Ovary (tissue), 9 donors: ENCODE data around the gene BCL3. TPM values are rescaled to one million over a fixed set of nuclear protein-coding genes. Genes with fewer than 3 reads are reported as not detected.
A peak's percentile ranks its signal among the peaks of the same experiment; 100 is the strongest.
"Not testable (repeated sequence)": the region's sequence is repeated elsewhere in the genome, so short reads cannot be mapped to it uniquely, and the experiment has no call there.

Experiments used
- DNase-seq, 5 donors: peaks; one replicate each; pipeline ENCODE4 v3.0.0-alpha.2; 2019 to 2020
- H3K27ac ChIP-seq, 2 donors: fragments of 200-600 bp; one replicate each; pipeline versions ENCODE4 v1.5.1 to v1.8.0; 2019 to 2022
- H3K27me3 ChIP-seq: fragments of 200-600 bp; one replicate; pipeline ENCODE4 v1.8.0; 2022
- H3K36me3 ChIP-seq: fragments of 200-600 bp; sonication (generic); one replicate; pipeline ENCODE4 v1.5.1; 2019
- H3K4me1 ChIP-seq: one replicate; pipeline ENCODE4 v1.8.1; 2013; ENCODE audit warnings: mild to moderate bottlenecking, moderate library complexity; ENCODE audit not compliant: insufficient read depth
- H3K4me3 ChIP-seq: fragments of 200-600 bp; sonication (generic); one replicate; pipeline ENCODE4 v1.5.1; 2017
- H3K9me3 ChIP-seq, 2 donors: fragments of 200-600 bp in 1 of 2; sonication (generic) in 1 of 2; one replicate each; pipeline versions ENCODE4 v1.5.1 to v1.8.1; 2013 to 2019; ENCODE audit warnings: mild to moderate bottlenecking in 1 of 2, moderate library complexity in 1 of 2
- CTCF ChIP-seq, 3 donors: fragments of 450-650 bp in 2 of 3; fragments of 200-600 bp in 1 of 3; IDR thresholded peaks; one replicate each; pipeline versions ENCODE4 v1.5.1 to v1.8.0; 2016 to 2022; ENCODE audit warnings: antibody characterized with exemption in 3 of 3, mild to moderate bottlenecking in 1 of 3
- EP300 ChIP-seq: sonication (generic); formaldehyde crosslinking; IDR thresholded peaks from one replicate; pipeline ENCODE4 v1.6.1; 2017; ENCODE audit warnings: antibody characterized with exemption
- POLR2A ChIP-seq: fragments of 450-650 bp; IDR thresholded peaks from one replicate; pipeline ENCODE4 v1.6.1; 2017; ENCODE audit warnings: antibody characterized with exemption, mild to moderate bottlenecking, moderate library complexity
- WGBS, 3 donors: extraction: QIAGEN DNeasy Blood & Tissue Kit in 1 of 3; methylation state at CpG; one replicate each; pipeline versions ENCODE4 v1.1.5 to v1.1.7; 2013 to 2017; 5-methylcytosine and 5-hydroxymethylcytosine counted together
- intact Hi-C, 4 donors: fragments of 100-400 bp; cut with DNase I; formaldehyde crosslinking; loops; one replicate each; pipeline versions ENCODE4 v1.11.0 to v1.15.1; 2022 to 2023
- polyA plus RNA-seq, 2 donors: library from polyadenylated mRNA; stranded (reverse); fragments of 200-250 nt in 1 of 2; fragments of 350-450 nt in 1 of 2; fragmentation: Illumina TruSeq in 1 of 2; extraction: RNeasy Lipid Tissue Mini Kit (QIAGEN cat#74804) in 1 of 2; gene quantifications; one replicate each; pipeline ENCODE4 v1.2.3, GENCODE V29; 2013 to 2014
- total RNA-seq, 7 donors: library from RNA; depleted of rRNA in 2 of 7; stranded (reverse); fragments of >200 nt in 2 of 7; fragmentation: NEBNext Ultra II Directional in 3 of 7; extraction: Animal tissue kit (Norgen Biotek cat#: 25700) in 3 of 7; gene quantifications; one replicate each; pipeline versions ENCODE4 v1.1.0 to v1.2.4, GENCODE V29; 2016 to 2023
- donor health status: DM: no; HTN: no; CAD: no; lungs with moderate emphysema.
- donor health status: DM: no; HTN: no; CAD: no.
- donor health status: Bipolar disorder and iron deficiency.
- donor health status: DM: yes; HTN: yes; CAD: no.
- donor health status: DM: no; HTN: no; CAD: no.
- donor health status: DM: yes; HTN: yes; CAD: no.

The BCL3 gene
- total and polyA plus RNA-seq, 9 donors: 3.2 to 141 (median 43.4) TPM

GRCh38 chr19:44767295-44768180 is 19.0 kb downstream of the BCL3 start:
- DNase-seq: no peak
- 67 to 76% (median 71%) methylated on average over 11 of the region's 11 CpGs for WGBS, 3 donors
- intact Hi-C loops: loop anchor here in 1 of 4 donors (2.0 kb wide), 1 partner anchor 45 kb away; no protein-coding TSS in a partner anchor
- no peak overlapping the region for H3K27ac ChIP-seq
- no peaks in the 10 kb centered on the region for H3K27me3 ChIP-seq
- no peak overlapping the region for H3K4me3 ChIP-seq
- H3K9me3 ChIP-seq: no peaks in the 10 kb centered on the region
- H3K36me3 ChIP-seq: no peaks in the 10 kb centered on the region
- TF ChIP-seq EP300: no peak
- TF ChIP-seq CTCF (IDR thresholded peaks at IDR 0.05): no peak
- TF ChIP-seq POLR2A: no peak
- no peaks in the 10 kb centered on the region for H3K4me1 ChIP-seq

DNA sequence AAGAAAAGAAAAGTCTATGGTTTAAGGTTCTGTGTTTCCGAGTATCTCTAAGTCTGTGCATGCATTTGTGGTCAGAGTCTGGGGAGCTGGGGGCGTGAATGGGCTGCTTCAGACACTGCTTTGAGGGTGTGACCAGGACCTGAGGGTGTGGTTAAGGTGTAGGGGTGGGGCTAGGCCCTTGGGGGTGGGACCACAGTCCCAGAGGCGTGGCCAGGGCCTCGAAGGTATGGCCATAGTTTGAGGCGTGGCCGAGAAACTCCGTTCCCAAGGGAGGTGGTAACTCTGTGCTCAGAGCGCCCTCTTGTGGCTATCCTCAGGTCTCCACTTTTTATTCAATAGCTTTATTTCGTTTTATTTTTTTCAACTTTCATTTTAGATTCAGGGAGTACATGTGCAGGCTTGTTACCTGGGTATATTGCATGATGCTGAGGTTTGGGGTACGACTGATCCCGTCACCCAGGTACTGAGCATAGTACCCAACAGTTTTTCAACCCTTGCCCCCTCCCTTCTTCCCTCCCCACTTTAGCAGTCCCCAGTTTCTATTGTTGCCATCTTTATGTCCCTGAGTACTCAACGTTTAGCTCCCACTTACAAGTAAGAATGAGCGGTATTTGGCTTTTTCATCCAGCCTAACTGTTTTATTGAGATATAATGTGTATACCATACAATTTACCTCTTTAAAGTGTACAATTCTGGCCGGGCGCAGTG is 22.2 kb downstream of the BCL3 start:
- H3K9me3 ChIP-seq: no peaks in the 10 kb centered on the region
- WGBS, 3 donors: 12 to 16% (median 13%) methylated on average over 15 of the region's 15 CpGs
- intact Hi-C loops: loop anchor here (1.0 to 10.0 kb wide), 6 partner anchors 46 to 193 kb away; no protein-coding TSS in a partner anchor
- no peaks in the 10 kb centered on the region for H3K27me3 ChIP-seq
- no peak overlapping the region for H3K4me3 ChIP-seq
- no peaks in the 10 kb centered on the region for H3K36me3 ChIP-seq
- H3K4me1 ChIP-seq: no peaks in the 10 kb centered on the region
- peak; percentile 85 to 92 (median 89) for DNase-seq
- H3K27ac ChIP-seq: no peak overlapping the region
- TF ChIP-seq POLR2A (no peak), CTCF (IDR thresholded peaks at IDR 0.05) (peak; percentile 88 to 95 (median 89))

DNA sequence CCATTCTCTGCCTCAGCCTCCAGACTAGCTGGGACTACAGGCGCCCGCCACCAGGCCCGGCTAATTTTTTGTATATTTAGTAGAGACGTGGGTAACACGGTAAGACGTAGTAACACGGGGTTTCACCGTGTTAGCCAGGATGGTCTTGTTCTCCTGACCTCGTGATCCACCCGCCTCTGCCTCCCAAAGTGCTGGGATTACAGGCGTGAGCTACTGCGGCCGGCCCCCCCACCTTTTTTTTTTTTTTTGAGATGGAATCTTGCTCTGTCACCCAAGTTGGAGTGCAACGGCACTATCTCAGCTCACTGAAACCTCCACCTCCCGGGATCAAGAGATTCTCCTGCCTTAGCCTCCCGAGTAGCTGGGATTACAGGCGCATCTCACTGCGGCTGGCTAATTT is 23.6 kb downstream of the BCL3 start:
- not testable (repeated sequence) for H3K4me3 ChIP-seq, H3K36me3 ChIP-seq, H3K4me1 ChIP-seq, H3K27me3 ChIP-seq, H3K27ac ChIP-seq, DNase-seq, H3K9me3 ChIP-seq
- intact Hi-C loops: loop anchor here (5.0 to 10.0 kb wide), 4 partner anchors 50 to 195 kb away; no protein-coding TSS in a partner anchor
- 61 to 70% (median 69%) methylated on average over 18 of the region's 18 CpGs for WGBS, 3 donors

DNA sequence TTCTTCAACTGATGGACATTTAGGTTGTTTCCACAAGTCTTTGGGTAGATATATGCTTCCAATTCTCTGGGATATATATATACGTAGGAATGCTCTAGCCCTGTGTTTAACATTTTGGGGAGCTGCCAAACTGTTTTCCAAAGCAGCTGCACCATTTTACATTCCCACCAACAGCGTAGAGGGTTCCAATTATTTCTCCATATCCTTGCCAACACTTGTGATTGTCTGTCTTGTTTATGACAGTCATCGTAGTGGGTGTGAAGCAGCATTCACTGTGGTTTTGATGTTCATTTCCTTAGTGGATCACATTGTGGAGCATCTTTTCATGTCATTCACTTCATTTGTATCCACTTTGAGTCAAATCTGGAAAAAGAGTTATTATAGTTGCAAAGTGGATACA is 24.5 kb downstream of the BCL3 start:
- intact Hi-C loops: loop anchor here (5.0 to 10.0 kb wide), 4 partner anchors 51 to 196 kb away; no protein-coding TSS in a partner anchor
- no peaks in the 10 kb centered on the region for H3K36me3 ChIP-seq
- H3K9me3 ChIP-seq: no peaks in the 10 kb centered on the region
- H3K27ac ChIP-seq: no peak overlapping the region
- no peak for DNase-seq
- no peaks in the 10 kb centered on the region for H3K4me1 ChIP-seq
- WGBS, 3 donors: 14 to 21% (median 18%) methylated on average over 3 of the region's 3 CpGs
- no peaks in the 10 kb centered on the region for H3K27me3 ChIP-seq
- TF ChIP-seq POLR2A: no peak
- no peak for TF ChIP-seq CTCF (IDR thresholded peaks at IDR 0.05)
- TF ChIP-seq EP300: no peak
- H3K4me3 ChIP-seq: no peak overlapping the region
